ENCODE results near the gene NUP98. TPM values are rescaled to one million over a fixed set of nuclear protein-coding genes. Genes with fewer than 3 reads are reported as not detected.
A peak's percentile ranks its signal among the peaks of the same experiment; 100 is the strongest.

NUP98 gene
- total and polyA plus RNA-seq, 11 donors, result 13.2 to 77.9 (median 45.3) TPM

DNA sequence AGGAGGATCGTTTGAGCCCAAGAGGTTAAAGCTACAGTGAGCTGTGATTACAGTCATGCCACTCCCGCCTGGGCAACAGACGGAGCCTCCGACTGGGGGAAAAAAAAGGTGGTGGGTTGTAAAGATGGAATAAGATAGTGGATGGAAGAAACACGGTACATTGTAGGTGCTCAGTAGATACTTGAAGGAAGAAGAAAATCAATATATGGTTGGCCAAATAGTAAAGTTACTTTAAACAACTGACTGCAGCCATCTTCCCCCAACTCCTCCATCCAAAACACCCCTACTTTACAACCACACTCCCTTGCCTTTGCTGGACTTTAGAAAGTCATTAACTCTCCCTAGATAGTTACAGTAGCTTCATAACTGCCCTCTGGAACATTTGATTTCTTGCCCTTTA lies 2.5 kb upstream of the NUP98 start:
- no peak for ATAC-seq
- H3K36me3 ChIP-seq, result peaks cover 0 to 2% (median 0%) of the 10 kb centered on the region in 9 donors
- peaks cover 4 to 27% (median 18%) of the 10 kb centered on the region in 12 donors for H3K4me1 ChIP-seq
- no peaks in the 10 kb centered on the region for H3K9me3 ChIP-seq
- intact Hi-C loops (cut with DNase I), result loop anchor here in 2 of 10 donors (2.0 to 5.0 kb wide), 2 partner anchors 41 to 42 kb away; partner anchors contain the start of gene RHOG (in 2 of the 2)
- no peak overlapping the region for H3K4me3 ChIP-seq
- no peaks in the 10 kb centered on the region for H3K27me3 ChIP-seq
- TF ChIP-seq CTCF (IDR thresholded peaks at IDR 0.05), result no peak
- TF ChIP-seq POLR2A (IDR thresholded peaks at IDR 0.05), result no peak
- no peak for DNase-seq
- no peak overlapping the region for H3K27ac ChIP-seq
- WGBS, 4 donors, result 71 to 94% (median 90%) methylated on average over 4 to 5 of the region's 5 CpGs

DNA sequence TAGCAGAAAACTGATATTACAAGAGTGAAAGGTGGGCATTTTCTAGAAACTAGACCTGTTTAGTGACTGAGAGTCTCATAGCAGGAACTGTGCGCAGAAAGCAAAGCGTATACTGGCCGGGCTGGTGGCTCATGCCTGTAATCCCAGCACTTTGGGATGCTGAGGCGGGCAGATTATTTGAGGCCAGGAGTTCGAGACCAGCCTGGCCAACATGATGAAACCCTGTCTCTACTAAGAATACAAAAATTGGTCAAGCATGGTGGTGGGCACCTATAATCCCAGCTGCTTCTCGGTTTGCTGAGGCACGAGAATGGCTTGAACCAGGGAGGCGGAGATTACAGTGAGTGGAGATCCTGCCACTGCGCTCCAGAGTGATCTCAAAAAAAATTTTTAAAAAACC lies 1.8 kb upstream of the NUP98 start:
- 89 to 98% (median 97%) methylated on average over 9 of the region's 9 CpGs for WGBS, 4 donors
- ATAC-seq, result no peak
- Histone ChIP-seq H3K27ac (no peak overlapping the region), H3K36me3 (peaks cover 0 to 10% (median 2%) of the 10 kb centered on the region in 9 donors), H3K4me3 (no peak overlapping the region), H3K9me3 (no peaks in the 10 kb centered on the region), H3K27me3 (no peaks in the 10 kb centered on the region), H3K4me1 (peaks cover 7 to 35% (median 22%) of the 10 kb centered on the region in 12 donors)
- intact Hi-C loops (cut with DNase I), result loop anchor here in 2 of 10 donors (2.0 to 5.0 kb wide), 2 partner anchors 42 to 43 kb away; partner anchors contain the start of gene RHOG (in 2 of the 2)
- no peak for DNase-seq
- no peak for TF ChIP-seq POLR2A (IDR thresholded peaks at IDR 0.05)
- no peak for TF ChIP-seq CTCF (IDR thresholded peaks at IDR 0.05)

DNA sequence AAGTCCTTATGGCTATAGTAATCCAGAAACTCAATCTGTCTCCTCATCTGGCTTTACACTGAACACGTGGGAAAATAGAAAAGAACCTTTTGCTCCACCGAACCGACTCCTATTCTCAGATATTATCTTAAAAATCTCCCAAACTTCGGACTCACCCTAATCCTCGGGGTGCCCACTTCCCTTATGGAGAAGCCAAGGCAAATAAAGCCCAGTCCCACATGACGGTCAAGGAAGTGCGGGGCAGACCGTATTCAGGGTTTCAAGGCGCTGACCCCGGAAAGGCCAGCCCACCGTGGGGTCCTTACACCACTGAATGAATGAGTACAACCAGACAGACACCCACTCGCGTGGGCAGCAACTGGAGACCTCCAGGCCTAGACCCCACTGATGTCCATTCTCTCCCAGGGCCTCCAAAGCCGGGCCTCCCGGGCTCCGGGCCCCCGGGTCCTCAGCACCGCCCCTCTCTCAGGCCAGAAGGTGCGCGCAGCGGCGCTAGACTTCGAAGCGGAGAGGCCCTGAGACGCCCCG lies 489 bp downstream of the NUP98 start:
- Histone ChIP-seq H3K27ac (peak overlapping the region; percentile 52 to 99 (median 96)), H3K9me3 (no peaks in the 10 kb centered on the region), H3K4me3 (peak overlapping the region; percentile 69 to 100 (median 88)), H3K4me1 (peaks cover 7 to 36% (median 22%) of the 10 kb centered on the region in 12 donors), H3K27me3 (no peaks in the 10 kb centered on the region), H3K36me3 (peaks cover 0 to 32% (median 23%) of the 10 kb centered on the region in 9 donors)
- DNase-seq (no peak), ATAC-seq (peak in 3 of 4 donors; percentile 5 to 57 (median 56))
- 0% methylated on average over 13 to 26 of the region's 26 CpGs for WGBS, 4 donors
- intact Hi-C loops (cut with DNase I), result loop anchor here in 3 of 10 donors (2.0 to 5.0 kb wide), 2 partner anchors 44 to 45 kb away; partner anchors contain the start of gene RHOG (in 3 of the 3)
- TF ChIP-seq CTCF (IDR thresholded peaks at IDR 0.05) (peak in 1 of 12 donors; percentile 14), POLR2A (IDR thresholded peaks at IDR 0.05) (no peak)

DNA sequence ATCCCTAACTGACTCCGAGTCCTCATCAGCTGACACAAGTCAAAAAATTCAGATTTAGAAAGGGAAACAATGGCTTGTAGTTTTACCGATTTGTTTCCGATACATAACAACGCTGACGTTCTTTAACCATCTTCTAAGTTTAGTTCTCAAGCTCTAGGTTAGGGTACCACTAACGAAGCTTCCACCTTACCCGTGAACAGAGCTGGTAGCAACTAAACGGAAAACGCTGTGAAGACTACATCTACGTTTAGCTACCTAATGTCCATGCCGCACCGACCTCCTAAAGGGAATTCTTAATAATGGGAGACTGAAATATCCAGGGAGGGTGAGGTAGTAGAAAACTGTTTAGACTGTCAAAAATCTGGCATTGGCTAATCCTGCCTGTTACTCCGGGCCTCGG lies 1.0 kb downstream of the NUP98 start:
- DNase-seq (no peak), ATAC-seq (no peak)
- peaks cover 0 to 37% (median 28%) of the 10 kb centered on the region in 9 donors for H3K36me3 ChIP-seq
- peaks cover 7 to 36% (median 22%) of the 10 kb centered on the region in 12 donors for H3K4me1 ChIP-seq
- intact Hi-C loops (cut with DNase I), result loop anchor here in 3 of 10 donors (2.0 to 5.0 kb wide), 2 partner anchors 44 to 46 kb away; partner anchors contain the start of gene RHOG (in 3 of the 3)
- TF ChIP-seq POLR2A (IDR thresholded peaks at IDR 0.05) (no peak), CTCF (IDR thresholded peaks at IDR 0.05) (no peak)
- 7 to 12% (median 10%) methylated on average over 14 of the region's 14 CpGs for WGBS, 4 donors
- H3K27me3 ChIP-seq, result no peaks in the 10 kb centered on the region
- H3K9me3 ChIP-seq, result no peaks in the 10 kb centered on the region
- peak overlapping the region in 9 of 12 donors; percentile 19 to 99 (median 97) for H3K27ac ChIP-seq
- peak overlapping the region; percentile 69 to 100 (median 88) for H3K4me3 ChIP-seq

All from heart left ventricle (tissue), 16 donors.